Measurements from ENCODE around the gene TMEM18.

Gene TMEM18

DNA sequence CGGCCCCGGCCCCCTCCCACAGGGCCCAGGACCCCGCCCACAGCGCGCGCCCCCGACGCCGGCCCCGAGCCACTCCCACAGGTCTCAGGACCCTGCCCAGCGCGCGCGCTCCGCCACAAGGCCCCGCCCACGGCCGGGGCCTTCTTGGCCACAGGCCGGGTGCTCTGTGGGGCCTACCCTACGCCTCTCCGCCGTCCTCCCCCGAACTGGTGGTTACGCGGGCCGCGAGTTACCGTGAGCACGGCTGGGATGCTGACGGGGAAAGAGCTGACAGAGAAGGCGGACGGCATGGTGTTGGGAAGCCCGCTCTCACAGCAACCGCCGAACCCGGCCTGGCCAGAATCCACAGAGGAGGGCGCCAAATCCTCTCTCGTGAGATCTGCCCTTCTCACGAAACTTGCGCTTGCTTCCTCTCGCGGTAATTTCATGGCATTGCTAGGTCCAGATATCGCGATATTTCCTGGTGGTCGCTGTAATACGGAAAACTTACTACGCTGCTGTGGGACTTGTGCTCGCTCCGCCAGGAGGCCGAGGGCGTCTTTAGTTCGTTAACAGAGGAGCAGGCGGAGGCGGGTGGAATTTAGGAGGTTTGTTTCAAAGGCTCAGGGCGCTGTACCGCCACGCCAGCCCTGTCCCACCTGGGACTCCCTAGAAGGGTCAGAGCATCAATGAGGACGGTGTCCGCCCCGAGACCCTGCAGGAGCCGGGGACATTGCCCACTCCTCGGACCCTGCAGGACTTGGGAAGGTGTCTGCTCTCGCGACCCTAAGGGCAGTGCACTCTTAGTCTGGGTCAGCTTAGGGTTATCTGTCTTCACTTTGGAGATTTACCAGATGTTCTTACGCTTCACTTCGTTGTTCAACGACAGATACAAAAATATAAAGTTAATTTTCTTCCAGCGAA lies at the start of gene TMEM18 (continued):
- TF ChIP-seq ZNF433 (tag by site-specific recombination; IDR thresholded peaks at IDR 0.05; ENCODE audit: low read depth), result no peak
- TF ChIP-seq, protein P1, sequence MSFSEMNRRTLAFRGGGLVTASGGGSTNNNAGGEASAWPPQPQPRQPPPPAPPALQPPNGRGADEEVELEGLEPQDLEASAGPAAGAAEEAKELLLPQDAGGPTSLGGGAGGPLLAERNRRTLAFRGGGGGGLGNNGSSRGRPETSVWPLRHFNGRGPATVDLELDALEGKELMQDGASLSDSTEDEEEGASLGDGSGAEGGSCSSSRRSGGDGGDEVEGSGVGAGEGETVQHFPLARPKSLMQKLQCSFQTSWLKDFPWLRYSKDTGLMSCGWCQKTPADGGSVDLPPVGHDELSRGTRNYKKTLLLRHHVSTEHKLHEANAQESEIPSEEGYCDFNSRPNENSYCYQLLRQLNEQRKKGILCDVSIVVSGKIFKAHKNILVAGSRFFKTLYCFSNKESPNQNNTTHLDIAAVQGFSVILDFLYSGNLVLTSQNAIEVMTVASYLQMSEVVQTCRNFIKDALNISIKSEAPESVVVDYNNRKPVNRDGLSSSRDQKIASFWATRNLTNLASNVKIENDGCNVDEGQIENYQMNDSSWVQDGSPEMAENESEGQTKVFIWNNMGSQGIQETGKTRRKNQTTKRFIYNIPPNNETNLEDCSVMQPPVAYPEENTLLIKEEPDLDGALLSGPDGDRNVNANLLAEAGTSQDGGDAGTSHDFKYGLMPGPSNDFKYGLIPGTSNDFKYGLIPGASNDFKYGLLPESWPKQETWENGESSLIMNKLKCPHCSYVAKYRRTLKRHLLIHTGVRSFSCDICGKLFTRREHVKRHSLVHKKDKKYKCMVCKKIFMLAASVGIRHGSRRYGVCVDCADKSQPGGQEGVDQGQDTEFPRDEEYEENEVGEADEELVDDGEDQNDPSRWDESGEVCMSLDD (tag by site-specific recombination; IDR thresholded peaks at IDR 0.05), result no peak
- TF ChIP-seq MZF1 (tag by site-specific recombination; IDR thresholded peaks at IDR 0.05; ENCODE audit: borderline replicate concordance), result no peak
- TF ChIP-seq ZNF155 (tag by site-specific recombination; IDR thresholded peaks at IDR 0.05), result no peak
- TF ChIP-seq GLIS1 (tag by site-specific recombination; IDR thresholded peaks at IDR 0.05), result peak; percentile 12; the same call in 1 of the 2 replicates
- no peak for TF ChIP-seq ZNF791 (tag by site-specific recombination; IDR thresholded peaks at IDR 0.05)
- TF ChIP-seq ZNF624 (tag by site-specific recombination; IDR thresholded peaks at IDR 0.05), result no peak
- no peak for TF ChIP-seq RBAK (tag by site-specific recombination; IDR thresholded peaks at IDR 0.05)
- TF ChIP-seq ZFP41 (tag by site-specific recombination; IDR thresholded peaks at IDR 0.05; ENCODE audit: borderline replicate concordance), result no peak
- TF ChIP-seq, protein P2, sequence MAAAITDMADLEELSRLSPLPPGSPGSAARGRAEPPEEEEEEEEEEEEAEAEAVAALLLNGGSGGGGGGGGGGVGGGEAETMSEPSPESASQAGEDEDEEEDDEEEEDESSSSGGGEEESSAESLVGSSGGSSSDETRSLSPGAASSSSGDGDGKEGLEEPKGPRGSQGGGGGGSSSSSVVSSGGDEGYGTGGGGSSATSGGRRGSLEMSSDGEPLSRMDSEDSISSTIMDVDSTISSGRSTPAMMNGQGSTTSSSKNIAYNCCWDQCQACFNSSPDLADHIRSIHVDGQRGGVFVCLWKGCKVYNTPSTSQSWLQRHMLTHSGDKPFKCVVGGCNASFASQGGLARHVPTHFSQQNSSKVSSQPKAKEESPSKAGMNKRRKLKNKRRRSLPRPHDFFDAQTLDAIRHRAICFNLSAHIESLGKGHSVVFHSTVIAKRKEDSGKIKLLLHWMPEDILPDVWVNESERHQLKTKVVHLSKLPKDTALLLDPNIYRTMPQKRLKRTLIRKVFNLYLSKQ (tag by site-specific recombination; IDR thresholded peaks at IDR 0.05; ENCODE audit: borderline replicate concordance), result no peak
- TF ChIP-seq ZNF521 (tag by site-specific recombination; IDR thresholded peaks at IDR 0.05), result no peak
- no peak for TF ChIP-seq ZNF202 (tag by site-specific recombination; IDR thresholded peaks at IDR 0.05; ENCODE audit: borderline replicate concordance)
- TF ChIP-seq ZNF621 (tag by site-specific recombination; IDR thresholded peaks at IDR 0.05), result no peak
- no peak for TF ChIP-seq ZNF266 (tag by site-specific recombination; IDR thresholded peaks at IDR 0.05; ENCODE audit: low read depth)
- TF ChIP-seq ZNF664 (tag by site-specific recombination; IDR thresholded peaks at IDR 0.05), result no peak
- TF ChIP-seq ZFP37 (tag by site-specific recombination; IDR thresholded peaks at IDR 0.05), result 0 out of 2 replicates have a peak, but pooled peaks have one; percentile 44
- no peak for TF ChIP-seq ZNF426 (tag by site-specific recombination; IDR thresholded peaks at IDR 0.05)
- TF ChIP-seq SCRT1 (tag by site-specific recombination; IDR thresholded peaks at IDR 0.05; ENCODE audit: borderline replicate concordance), result peak; percentile 70
- TF ChIP-seq ZNF658 (tag by site-specific recombination; IDR thresholded peaks at IDR 0.05), result no peak
- TF ChIP-seq, protein P3, sequence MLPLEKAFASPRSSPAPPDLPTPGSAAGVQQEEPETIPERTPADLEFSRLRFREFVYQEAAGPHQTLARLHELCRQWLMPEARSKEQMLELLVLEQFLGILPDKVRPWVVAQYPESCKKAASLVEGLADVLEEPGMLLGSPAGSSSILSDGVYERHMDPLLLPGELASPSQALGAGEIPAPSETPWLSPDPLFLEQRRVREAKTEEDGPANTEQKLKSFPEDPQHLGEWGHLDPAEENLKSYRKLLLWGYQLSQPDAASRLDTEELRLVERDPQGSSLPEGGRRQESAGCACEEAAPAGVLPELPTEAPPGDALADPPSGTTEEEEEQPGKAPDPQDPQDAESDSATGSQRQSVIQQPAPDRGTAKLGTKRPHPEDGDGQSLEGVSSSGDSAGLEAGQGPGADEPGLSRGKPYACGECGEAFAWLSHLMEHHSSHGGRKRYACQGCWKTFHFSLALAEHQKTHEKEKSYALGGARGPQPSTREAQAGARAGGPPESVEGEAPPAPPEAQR (tag by site-specific recombination; IDR thresholded peaks at IDR 0.05), result peak; percentile 75; the same call in 1 of the 2 replicates
- TF ChIP-seq, protein P4, sequence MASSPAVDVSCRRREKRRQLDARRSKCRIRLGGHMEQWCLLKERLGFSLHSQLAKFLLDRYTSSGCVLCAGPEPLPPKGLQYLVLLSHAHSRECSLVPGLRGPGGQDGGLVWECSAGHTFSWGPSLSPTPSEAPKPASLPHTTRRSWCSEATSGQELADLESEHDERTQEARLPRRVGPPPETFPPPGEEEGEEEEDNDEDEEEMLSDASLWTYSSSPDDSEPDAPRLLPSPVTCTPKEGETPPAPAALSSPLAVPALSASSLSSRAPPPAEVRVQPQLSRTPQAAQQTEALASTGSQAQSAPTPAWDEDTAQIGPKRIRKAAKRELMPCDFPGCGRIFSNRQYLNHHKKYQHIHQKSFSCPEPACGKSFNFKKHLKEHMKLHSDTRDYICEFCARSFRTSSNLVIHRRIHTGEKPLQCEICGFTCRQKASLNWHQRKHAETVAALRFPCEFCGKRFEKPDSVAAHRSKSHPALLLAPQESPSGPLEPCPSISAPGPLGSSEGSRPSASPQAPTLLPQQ (tag by site-specific recombination; IDR thresholded peaks at IDR 0.05), result peak; percentile 97
- TF ChIP-seq ZNF529 (tag by site-specific recombination; IDR thresholded peaks at IDR 0.05; ENCODE audit: insufficient replicate concordance), result no peak
- TF ChIP-seq, protein P5, sequence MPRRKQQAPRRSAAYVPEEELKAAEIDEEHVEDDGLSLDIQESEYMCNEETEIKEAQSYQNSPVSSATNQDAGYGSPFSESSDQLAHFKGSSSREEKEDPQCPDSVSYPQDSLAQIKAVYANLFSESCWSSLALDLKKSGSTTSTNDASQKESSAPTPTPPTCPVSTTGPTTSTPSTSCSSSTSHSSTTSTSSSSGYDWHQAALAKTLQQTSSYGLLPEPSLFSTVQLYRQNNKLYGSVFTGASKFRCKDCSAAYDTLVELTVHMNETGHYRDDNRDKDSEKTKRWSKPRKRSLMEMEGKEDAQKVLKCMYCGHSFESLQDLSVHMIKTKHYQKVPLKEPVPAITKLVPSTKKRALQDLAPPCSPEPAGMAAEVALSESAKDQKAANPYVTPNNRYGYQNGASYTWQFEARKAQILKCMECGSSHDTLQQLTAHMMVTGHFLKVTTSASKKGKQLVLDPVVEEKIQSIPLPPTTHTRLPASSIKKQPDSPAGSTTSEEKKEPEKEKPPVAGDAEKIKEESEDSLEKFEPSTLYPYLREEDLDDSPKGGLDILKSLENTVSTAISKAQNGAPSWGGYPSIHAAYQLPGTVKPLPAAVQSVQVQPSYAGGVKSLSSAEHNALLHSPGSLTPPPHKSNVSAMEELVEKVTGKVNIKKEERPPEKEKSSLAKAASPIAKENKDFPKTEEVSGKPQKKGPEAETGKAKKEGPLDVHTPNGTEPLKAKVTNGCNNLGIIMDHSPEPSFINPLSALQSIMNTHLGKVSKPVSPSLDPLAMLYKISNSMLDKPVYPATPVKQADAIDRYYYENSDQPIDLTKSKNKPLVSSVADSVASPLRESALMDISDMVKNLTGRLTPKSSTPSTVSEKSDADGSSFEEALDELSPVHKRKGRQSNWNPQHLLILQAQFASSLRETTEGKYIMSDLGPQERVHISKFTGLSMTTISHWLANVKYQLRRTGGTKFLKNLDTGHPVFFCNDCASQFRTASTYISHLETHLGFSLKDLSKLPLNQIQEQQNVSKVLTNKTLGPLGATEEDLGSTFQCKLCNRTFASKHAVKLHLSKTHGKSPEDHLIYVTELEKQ (tag by site-specific recombination; IDR thresholded peaks at IDR 0.05; ENCODE audit: borderline replicate concordance), result no peak
- TF ChIP-seq ZEB2 (tag by site-specific recombination; IDR thresholded peaks at IDR 0.05), result peak; percentile 78
- TF ChIP-seq, protein P6, sequence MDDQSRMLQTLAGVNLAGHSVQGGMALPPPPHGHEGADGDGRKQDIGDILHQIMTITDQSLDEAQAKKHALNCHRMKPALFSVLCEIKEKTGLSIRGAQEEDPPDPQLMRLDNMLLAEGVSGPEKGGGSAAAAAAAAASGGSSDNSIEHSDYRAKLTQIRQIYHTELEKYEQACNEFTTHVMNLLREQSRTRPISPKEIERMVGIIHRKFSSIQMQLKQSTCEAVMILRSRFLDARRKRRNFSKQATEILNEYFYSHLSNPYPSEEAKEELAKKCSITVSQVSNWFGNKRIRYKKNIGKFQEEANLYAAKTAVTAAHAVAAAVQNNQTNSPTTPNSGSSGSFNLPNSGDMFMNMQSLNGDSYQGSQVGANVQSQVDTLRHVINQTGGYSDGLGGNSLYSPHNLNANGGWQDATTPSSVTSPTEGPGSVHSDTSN (CRISPR knock-in tag; IDR thresholded peaks at IDR 0.05), result peak; percentile 77; the same call in 1 of the 2 replicates
- TF ChIP-seq ZNF174 (tag by site-specific recombination; IDR thresholded peaks at IDR 0.05), result no peak
- no peak for TF ChIP-seq ZNF776 (tag by site-specific recombination; IDR thresholded peaks at IDR 0.05; ENCODE audit: borderline replicate concordance)

Data from HEK293 (cell line).